GM23248 (cell line): ENCODE results near the gene PSMG4. TPM values are rescaled to one million over a fixed set of nuclear protein-coding genes. Genes with fewer than 3 reads are reported as not detected.
"Not testable (repeated sequence)": the region's sequence is repeated elsewhere in the genome, so short reads cannot be mapped to it uniquely, and the experiment has no call there.

Source experiments
- DNase-seq: peaks from one replicate; pipeline ENCODE4 v3.0.0-alpha.2; 2015
- H2AFZ ChIP-seq: fragments of 200-600 bp; sonication (generic); 2 replicates; pipeline ENCODE4 v1.6.1; 2016; ENCODE audit warnings: antibody characterized with exemption
- H3F3A ChIP-seq: fragments of 200-600 bp; sonication (generic); 2 replicates; pipeline ENCODE4 v1.6.1; 2016; ENCODE audit warnings: mild to moderate bottlenecking, antibody characterized with exemption, mixed run types; ENCODE audit not compliant: insufficient read depth
- H3K27ac ChIP-seq: fragments of 200-600 bp; sonication (generic); 2 replicates; pipeline ENCODE4 v1.5.1; 2016; ENCODE audit warnings: mild to moderate bottlenecking
- H3K27me3 ChIP-seq: fragments of 200-600 bp; sonication (generic); replicated peaks from 2 replicates; pipeline ENCODE4 v1.6.1; 2016; ENCODE audit warnings: mild to moderate bottlenecking; ENCODE audit not compliant: insufficient read depth
- H3K36me3 ChIP-seq: fragments of 200-600 bp; sonication (generic); 2 replicates; pipeline ENCODE4 v1.6.1; 2016; ENCODE audit warnings: low read depth, mild to moderate bottlenecking
- H3K4me1 ChIP-seq: fragments of 200-600 bp; sonication (generic); 2 replicates; pipeline ENCODE4 v1.6.1; 2016; ENCODE audit warnings: mild to moderate bottlenecking; ENCODE audit not compliant: insufficient read depth
- H3K4me2 ChIP-seq: fragments of 200-600 bp; sonication (generic); one replicate; pipeline ENCODE4 v1.6.1; 2016; ENCODE audit warnings: mild to moderate bottlenecking; ENCODE audit not compliant: unreplicated experiment
- H3K4me3 ChIP-seq: fragments of 200-600 bp; sonication (generic); 2 replicates; pipeline ENCODE4 v1.5.1; 2016; ENCODE audit warnings: mild to moderate bottlenecking
- H3K79me2 ChIP-seq: fragments of 200-600 bp; sonication (generic); 2 replicates; pipeline ENCODE4 v1.6.1; 2016; ENCODE audit warnings: mild to moderate bottlenecking; ENCODE audit not compliant: insufficient read depth
- H3K9ac ChIP-seq: fragments of 200-600 bp; sonication (generic); 2 replicates; pipeline ENCODE4 v1.6.1; 2016; ENCODE audit warnings: mild to moderate bottlenecking
- H3K9me2 ChIP-seq: fragments of 200-600 bp; sonication (generic); 2 replicates; pipeline ENCODE4 v1.6.1; 2016; ENCODE audit warnings: mixed run types, mild to moderate bottlenecking, moderate library complexity; ENCODE audit not compliant: insufficient read depth
- H3K9me3 ChIP-seq: fragments of 200-600 bp; sonication (generic); one replicate; pipeline ENCODE4 v1.6.1; 2017; ENCODE audit warnings: low read depth
- H4K20me1 ChIP-seq: fragments of 200-600 bp; sonication (generic); 2 replicates; pipeline ENCODE4 v1.6.0; 2016; ENCODE audit not compliant: insufficient read depth
- EZH2 ChIP-seq: fragments of 200-600 bp; sonication (generic); IDR thresholded peaks from 2 replicates; pipeline ENCODE4 v1.6.1; 2018; ENCODE audit warnings: antibody characterized with exemption, mild to moderate bottlenecking; ENCODE audit not compliant: insufficient read depth, poor library complexity, severe bottlenecking
- EZH2phosphoT487 ChIP-seq: fragments of 200-600 bp; sonication (generic); IDR thresholded peaks from 2 replicates; pipeline ENCODE4 v1.6.1; 2018; ENCODE audit warnings: antibody characterized with exemption, moderate library complexity, mild to moderate bottlenecking, low read depth; ENCODE audit not compliant: insufficient read depth
- WGBS, 2 experiments: methylation state at CpG; one replicate each; pipeline ENCODE4 v1.1.6; 2015 to 2017; ENCODE audit warnings: low lambda C conversion rate in 2 of 2, low coverage in 1 of 2; ENCODE audit errors: missing lambda C conversion rate in 2 of 2; 5-methylcytosine and 5-hydroxymethylcytosine counted together
- in situ Hi-C: fragments of 300-500 bp; cut with MboI; formaldehyde crosslinking; loops from 2 replicates; pipeline ENCODE4 v1.15.0; 2020
- polyA plus RNA-seq: library from polyadenylated mRNA; unstranded; fragments of >200 nt; fragmentation: Nextera tagmentation; extraction: Ambion mirVana; gene quantifications from 2 replicates; pipeline ENCODE4 v1.2.1, GENCODE V29; 2016
- total RNA-seq: library from RNA; depleted of rRNA; stranded (reverse); fragments of >200 nt; shearing (Covaris generic); gene quantifications from 2 replicates; pipeline ENCODE4 v1.2.3, GENCODE V29; 2014

PSMG4 gene
- total and polyA plus RNA-seq, 2 experiments from 2014 or later = 20.0 to 46.9 TPM

DNA sequence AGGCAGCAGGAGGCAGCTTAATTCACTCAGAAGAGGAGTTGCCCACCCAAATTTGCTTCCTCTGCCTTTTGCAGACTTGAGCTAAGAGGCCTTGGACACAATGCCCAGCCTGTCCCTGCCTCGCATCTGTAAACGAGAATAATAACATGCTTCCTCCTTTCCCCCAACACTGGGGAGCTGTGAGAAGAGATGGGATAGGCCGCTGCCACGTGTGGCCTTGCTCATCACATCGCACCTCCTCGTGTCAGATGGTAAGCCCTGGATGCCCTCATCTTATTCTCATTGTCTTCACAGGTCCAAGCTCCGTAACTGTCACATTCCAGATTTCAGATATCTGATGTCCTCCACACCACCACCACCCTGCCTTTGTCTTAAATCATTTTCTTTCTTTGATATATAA, 18.2 kb upstream of the PSMG4 start:
- H3K9me2 ChIP-seq = no peaks in the 10 kb centered on the region
- no peaks in the 10 kb centered on the region for H4K20me1 ChIP-seq
- no peak overlapping the region for H3K4me2 ChIP-seq
- H3K79me2 ChIP-seq = no peaks in the 10 kb centered on the region
- no peaks in the 10 kb centered on the region for H3K36me3 ChIP-seq
- no peaks in the 10 kb centered on the region for H3K4me1 ChIP-seq
- H3K9ac ChIP-seq = no peak overlapping the region
- no peak overlapping the region for H3K4me3 ChIP-seq
- no peaks in the 10 kb centered on the region for H3K27me3 ChIP-seq
- in situ Hi-C loops = no loop called here
- H2AFZ ChIP-seq = no peak overlapping the region
- no peak for DNase-seq
- no peaks in the 10 kb centered on the region for H3K9me3 ChIP-seq
- 60 to 67% methylated on average over 7 of the region's 7 CpGs for WGBS, 2 experiments
- H3K27ac ChIP-seq = no peak overlapping the region
- TF ChIP-seq EZH2 (no peak), EZH2phosphoT487 (no peak)
- H3F3A ChIP-seq = no peaks in the 10 kb centered on the region

DNA sequence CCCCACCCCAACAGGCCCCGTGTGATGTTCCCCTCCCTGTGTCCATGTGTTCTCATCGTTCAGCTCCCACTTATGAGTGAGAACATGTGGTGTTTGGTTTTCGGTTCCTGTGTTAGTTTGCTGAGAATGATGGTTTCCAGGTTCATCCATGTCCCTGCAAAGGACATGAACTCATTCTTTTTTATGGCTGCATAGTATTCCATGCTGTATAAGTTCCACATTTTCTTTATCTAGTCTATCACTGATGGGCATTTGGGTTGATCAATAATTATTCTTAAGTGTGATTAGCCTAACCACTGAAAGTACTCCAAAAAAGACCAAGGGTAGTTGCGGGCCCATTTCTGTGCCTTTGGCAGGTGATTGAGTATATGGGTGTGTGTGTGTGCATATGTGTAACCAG, 17.0 kb upstream of the PSMG4 start:
- H4K20me1 ChIP-seq, H3K9me2 ChIP-seq, H3K4me1 ChIP-seq, H2AFZ ChIP-seq, in situ Hi-C loops, H3K27ac ChIP-seq, H3K4me2 ChIP-seq, H3F3A ChIP-seq, H3K27me3 ChIP-seq, DNase-seq, H3K36me3 ChIP-seq, H3K4me3 ChIP-seq, H3K79me2 ChIP-seq, H3K9me3 ChIP-seq, H3K9ac ChIP-seq: not testable (repeated sequence)
- WGBS, 2 experiments = 57 to 71% methylated on average over 4 of the region's 4 CpGs

DNA sequence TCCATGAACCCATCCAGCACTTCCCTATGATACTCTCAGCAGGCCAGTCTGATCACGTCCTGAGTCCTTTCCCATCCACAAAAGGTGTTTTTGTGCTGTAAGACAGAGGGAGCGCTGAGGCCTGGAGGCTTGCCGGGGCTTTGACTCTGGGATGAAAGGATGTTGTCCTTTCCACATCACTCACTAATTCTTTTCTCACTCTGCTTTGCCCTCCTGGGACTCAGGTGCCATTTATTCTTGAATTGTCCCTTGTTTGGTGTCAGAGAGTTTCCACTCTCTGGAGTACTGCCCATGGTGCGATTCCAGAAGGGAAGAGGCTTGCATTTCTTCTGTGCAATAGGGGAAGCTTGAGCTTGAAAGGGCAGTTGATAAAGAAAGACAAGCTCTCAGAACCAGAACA, 16.0 kb upstream of the PSMG4 start:
- H4K20me1 ChIP-seq = no peaks in the 10 kb centered on the region
- H3K4me1 ChIP-seq = peaks cover 9% of the 10 kb centered on the region; the same call in 1 of the 2 replicates
- H3F3A ChIP-seq = peaks cover 5% of the 10 kb centered on the region
- H3K79me2 ChIP-seq = no peaks in the 10 kb centered on the region
- H3K27me3 ChIP-seq = no peaks in the 10 kb centered on the region
- WGBS, 2 experiments = 80 to 85% methylated on average over 4 of the region's 4 CpGs
- no peak overlapping the region for H3K27ac ChIP-seq
- DNase-seq = no peak
- no peak overlapping the region for H3K4me2 ChIP-seq
- no peak overlapping the region for H3K4me3 ChIP-seq
- H2AFZ ChIP-seq = no peak overlapping the region
- no peak overlapping the region for H3K9ac ChIP-seq
- no peaks in the 10 kb centered on the region for H3K9me3 ChIP-seq
- TF ChIP-seq EZH2phosphoT487 = no peak
- no peak for TF ChIP-seq EZH2
- H3K9me2 ChIP-seq = no peaks in the 10 kb centered on the region
- H3K36me3 ChIP-seq = no peaks in the 10 kb centered on the region
- in situ Hi-C loops = no loop called here

DNA sequence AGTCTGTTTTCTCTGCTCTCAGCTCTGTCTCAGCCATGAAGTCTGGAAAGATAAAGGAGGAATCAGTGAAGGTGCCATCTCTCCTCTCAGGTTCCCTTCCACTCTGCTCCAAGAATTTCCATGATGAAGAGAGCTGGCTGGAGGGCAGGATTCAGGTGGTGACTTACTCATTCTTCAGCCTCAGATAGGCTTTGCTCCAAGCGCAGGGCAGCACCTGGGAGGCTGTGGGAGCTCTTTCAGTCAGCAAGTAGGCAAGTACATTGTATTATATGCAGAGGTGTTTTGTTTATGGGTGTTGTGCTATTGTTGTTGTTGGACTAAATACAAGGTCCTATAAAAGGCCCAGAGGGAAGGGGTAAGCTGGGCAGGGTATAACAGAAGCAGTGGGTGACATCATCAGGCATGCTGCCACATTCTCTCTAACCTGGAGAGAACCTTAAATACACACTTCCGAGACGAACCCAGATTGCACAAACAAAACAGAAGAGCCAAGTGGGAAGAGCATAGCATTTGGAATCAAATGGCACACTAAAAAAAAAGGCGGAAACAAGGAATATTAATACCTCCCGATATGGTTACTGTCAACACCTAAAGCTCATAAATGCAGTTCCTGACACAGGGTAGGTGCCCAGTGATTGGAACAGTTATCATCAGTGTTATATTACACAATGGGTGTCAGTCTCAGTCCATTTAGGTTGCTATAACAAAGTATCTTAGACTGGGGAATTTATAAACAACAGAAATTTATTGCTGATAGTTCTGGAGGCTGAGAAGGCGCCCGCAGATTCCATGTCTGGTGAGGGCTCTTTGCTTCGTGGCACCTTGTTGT, 14.5 kb upstream of the PSMG4 start:
- TF ChIP-seq EZH2phosphoT487 (no peak), EZH2 (no peak)
- Histone ChIP-seq H3K79me2 (no peaks in the 10 kb centered on the region), H4K20me1 (no peaks in the 10 kb centered on the region), H3K27ac (no peak overlapping the region), H3K36me3 (no peaks in the 10 kb centered on the region), H3K4me2 (no peak overlapping the region), H2AFZ (no peak overlapping the region), H3F3A (peaks cover 16% of the 10 kb centered on the region), H3K4me3 (no peak overlapping the region), H3K9me3 (no peaks in the 10 kb centered on the region), H3K9me2 (no peaks in the 10 kb centered on the region), H3K27me3 (no peaks in the 10 kb centered on the region), H3K9ac (no peak overlapping the region), H3K4me1 (peaks cover 18% of the 10 kb centered on the region)
- in situ Hi-C loops = no loop called here
- WGBS, 2 experiments = 86 to 93% methylated on average over 8 of the region's 8 CpGs
- DNase-seq = no peak

DNA sequence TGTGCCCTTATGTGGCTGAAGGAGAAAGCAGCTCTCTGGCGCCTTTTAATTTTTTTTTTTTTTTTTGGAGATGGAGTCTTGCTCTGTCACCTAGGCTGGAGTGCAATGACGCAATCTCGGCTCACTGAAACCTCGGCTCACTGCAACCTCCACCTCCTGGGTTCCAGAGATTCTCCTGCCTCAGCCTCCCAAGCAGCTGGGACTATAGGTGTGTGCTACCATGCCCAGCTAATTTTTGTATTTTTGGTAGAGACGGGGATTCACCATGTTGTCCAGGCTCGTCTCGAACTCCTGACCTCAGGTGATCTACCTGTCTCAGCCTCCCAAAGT, 13.9 kb upstream of the PSMG4 start:
- H3K36me3 ChIP-seq, H3K79me2 ChIP-seq, H3K4me2 ChIP-seq, H2AFZ ChIP-seq, in situ Hi-C loops, DNase-seq, H3K27ac ChIP-seq, H3K4me3 ChIP-seq, H3K9me3 ChIP-seq, H3K27me3 ChIP-seq, H3K9ac ChIP-seq, H3K9me2 ChIP-seq, H4K20me1 ChIP-seq: not testable (repeated sequence)
- WGBS, 2 experiments = 91 to 98% methylated on average over 7 of the region's 7 CpGs
- Histone ChIP-seq H3K4me1 (peaks cover 18% of the 10 kb centered on the region), H3F3A (peaks cover 16% of the 10 kb centered on the region)
